Neutrophil (primary cell): ENCODE data around the gene FAM229B.

Experiments used
- H3K27ac ChIP-seq: fragments of 200-600 bp; sonication (generic); 2 replicates; pipeline ENCODE4 v1.5.1; 2016; ENCODE audit warnings: mild to moderate bottlenecking, moderate library complexity
- H3K27me3 ChIP-seq: fragments of 200-600 bp; sonication (generic); 2 replicates; pipeline ENCODE4 v1.6.0; 2016; ENCODE audit warnings: mild to moderate bottlenecking
- H3K36me3 ChIP-seq: fragments of 200-600 bp; sonication (generic); 2 replicates; pipeline ENCODE4 v1.5.1; 2017
- H3K4me1 ChIP-seq, 2 experiments: fragments of 200-600 bp in 1 of 2; sonication (generic) in 1 of 2; 1 replicate in 1 of 2; 2 replicates in 1 of 2; pipeline versions ENCODE4 v1.5.1 to v1.6.1; 2013 to 2016; ENCODE audit warnings: low read depth in 1 of 2, low read length in 1 of 2, mild to moderate bottlenecking in 1 of 2, moderate library complexity in 1 of 2; ENCODE audit not compliant: control insufficient read depth in 1 of 2, insufficient read depth in 1 of 2
- H3K4me3 ChIP-seq, 2 experiments: fragments of 200-600 bp in 1 of 2; sonication (generic) in 1 of 2; 1 replicate in 1 of 2; 2 replicates in 1 of 2; pipeline ENCODE4 v1.5.1; 2013 to 2016; ENCODE audit warnings: low read depth in 1 of 2, low read length in 1 of 2, mild to moderate bottlenecking in 1 of 2, moderate library complexity in 1 of 2
- H3K9me3 ChIP-seq: fragments of 200-600 bp; sonication (generic); 2 replicates; pipeline ENCODE4 v1.5.1; 2016
- TF ChIP-seq, protein P1 (sequence below): fragments of 200-600 bp; sonication (generic); IDR thresholded peaks from 2 replicates; pipeline ENCODE4 v1.5.1; 2016; ENCODE audit warnings: antibody characterized with exemption

Gene FAM229B

DNA sequence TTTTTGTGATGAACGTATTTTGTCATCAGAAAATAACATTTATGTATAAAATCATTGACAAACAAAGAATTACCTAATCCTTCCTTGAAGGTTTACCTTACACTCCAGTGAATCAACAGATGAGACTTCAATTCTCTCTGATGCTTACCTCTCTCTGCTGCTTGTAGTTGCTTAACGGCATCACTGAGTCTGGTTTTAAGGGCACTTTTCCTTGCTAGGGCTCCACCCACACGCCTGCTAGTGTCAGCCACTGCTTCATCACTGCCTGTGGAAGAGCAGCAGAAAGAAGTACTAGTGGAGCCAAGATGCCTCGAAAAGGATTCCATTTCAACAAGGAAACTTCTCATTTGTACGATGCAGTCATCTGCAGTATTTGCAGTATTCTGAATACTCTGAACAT, 63.0 kb downstream of the FAM229B start:
- H3K27me3 ChIP-seq: no peaks in the 10 kb centered on the region
- no peaks in the 10 kb centered on the region for H3K4me1 ChIP-seq
- H3K36me3 ChIP-seq: no peaks in the 10 kb centered on the region
- no peak overlapping the region for H3K27ac ChIP-seq
- no peaks in the 10 kb centered on the region for H3K9me3 ChIP-seq
- TF ChIP-seq, protein P1, sequence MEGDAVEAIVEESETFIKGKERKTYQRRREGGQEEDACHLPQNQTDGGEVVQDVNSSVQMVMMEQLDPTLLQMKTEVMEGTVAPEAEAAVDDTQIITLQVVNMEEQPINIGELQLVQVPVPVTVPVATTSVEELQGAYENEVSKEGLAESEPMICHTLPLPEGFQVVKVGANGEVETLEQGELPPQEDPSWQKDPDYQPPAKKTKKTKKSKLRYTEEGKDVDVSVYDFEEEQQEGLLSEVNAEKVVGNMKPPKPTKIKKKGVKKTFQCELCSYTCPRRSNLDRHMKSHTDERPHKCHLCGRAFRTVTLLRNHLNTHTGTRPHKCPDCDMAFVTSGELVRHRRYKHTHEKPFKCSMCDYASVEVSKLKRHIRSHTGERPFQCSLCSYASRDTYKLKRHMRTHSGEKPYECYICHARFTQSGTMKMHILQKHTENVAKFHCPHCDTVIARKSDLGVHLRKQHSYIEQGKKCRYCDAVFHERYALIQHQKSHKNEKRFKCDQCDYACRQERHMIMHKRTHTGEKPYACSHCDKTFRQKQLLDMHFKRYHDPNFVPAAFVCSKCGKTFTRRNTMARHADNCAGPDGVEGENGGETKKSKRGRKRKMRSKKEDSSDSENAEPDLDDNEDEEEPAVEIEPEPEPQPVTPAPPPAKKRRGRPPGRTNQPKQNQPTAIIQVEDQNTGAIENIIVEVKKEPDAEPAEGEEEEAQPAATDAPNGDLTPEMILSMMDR: no peak
- no peak overlapping the region for H3K4me3 ChIP-seq
